ENCODE results near the gene EXOC1.

GRCh38 chr4:55932511-55932910, 79.1 kb downstream of the EXOC1 start:
- TF ChIP-seq CTCF (IDR thresholded peaks at IDR 0.05; ENCODE audit: low read depth, low read length, missing input control) (no peak), ZBTB33 (IDR thresholded peaks at IDR 0.05) (no peak), GABPA (IDR thresholded peaks at IDR 0.05 in 1 of 2, conservative IDR thresholded peaks at IDR 0.05 in 1 of 2) (no peak), NR2F2 (IDR thresholded peaks at IDR 0.05) (no peak), YY1 (IDR thresholded peaks at IDR 0.05) (no peak), REST (IDR thresholded peaks at IDR 0.05) (no peak), RAD21 (IDR thresholded peaks at IDR 0.05) (no peak), SP1 (IDR thresholded peaks at IDR 0.05) (no peak), MAX (IDR thresholded peaks at IDR 0.05) (no peak), TAF1 (conservative IDR thresholded peaks at IDR 0.05) (no peak), ATF3 (IDR thresholded peaks at IDR 0.05) (no peak)

Data from liver (tissue), 3 donors.